SK-N-SH treated with all-trans-retinoic acid at 6 μM for 48 hours (cell line): ENCODE measurements around the gene VSIG10L.

ENCODE experiments used
- ATAC-seq: fragments of 200-7000 bp; cut with Tn5 transposase; 3 replicates; pipeline ENCODE4 v1.9.1; 2020; ENCODE audit warnings: mild to moderate bottlenecking, moderate library complexity
- ARNTL ChIP-seq: fragments of 450-650 bp; formaldehyde crosslinking; IDR thresholded peaks from 2 replicates; pipeline ENCODE4 v1.5.0; 2020; ENCODE audit warnings: low read depth, mild to moderate bottlenecking, moderate library complexity, borderline replicate concordance
- CREB5 ChIP-seq: fragments of 250-450 bp; sonication (Bioruptor Pico); IDR thresholded peaks from 2 replicates; pipeline ENCODE4 v1.5.1; 2020; ENCODE audit warnings: low read depth, mild to moderate bottlenecking, moderate library complexity
- CSDC2 ChIP-seq: fragments of 250-450 bp; sonication (Bioruptor Pico); IDR thresholded peaks from 2 replicates; pipeline ENCODE4 v1.5.0; 2020; ENCODE audit warnings: mild to moderate bottlenecking, moderate library complexity
- CSRNP3 ChIP-seq: fragments of 250-450 bp; sonication (Bioruptor Pico); IDR thresholded peaks from 2 replicates; pipeline ENCODE4 v1.5.1; 2021; ENCODE audit warnings: mild to moderate bottlenecking, moderate library complexity
- ESRRG ChIP-seq: fragments of 250-450 bp; sonication (Bioruptor Pico); IDR thresholded peaks from 2 replicates; pipeline ENCODE4 v1.6.1; 2021; ENCODE audit warnings: mild to moderate bottlenecking
- GLIS3 ChIP-seq: fragments of 250-450 bp; sonication (Bioruptor Pico); IDR thresholded peaks from 2 replicates; pipeline ENCODE4 v1.5.0; 2020; ENCODE audit warnings: mild to moderate bottlenecking, moderate library complexity
- OSR1 ChIP-seq: fragments of 250-450 bp; sonication (Bioruptor Pico); IDR thresholded peaks from 2 replicates; pipeline ENCODE4 v1.8.0; 2022; ENCODE audit warnings: moderate library complexity, mild to moderate bottlenecking, inconsistent platforms
- PATZ1 ChIP-seq: fragments of 250-450 bp; sonication (Bioruptor Pico); IDR thresholded peaks from 2 replicates; pipeline ENCODE4 v1.8.0; 2020; ENCODE audit warnings: mild to moderate bottlenecking, moderate library complexity, borderline replicate concordance
- POU6F1 ChIP-seq: fragments of 250-450 bp; sonication (Bioruptor Pico); IDR thresholded peaks from 2 replicates; pipeline ENCODE4 v1.8.0; 2021; ENCODE audit warnings: low read depth, mild to moderate bottlenecking, moderate library complexity, borderline replicate concordance
- RARB ChIP-seq: fragments of 250-450 bp; sonication (Bioruptor Pico); IDR thresholded peaks from 2 replicates; pipeline ENCODE4 v1.8.0; 2021; ENCODE audit warnings: mild to moderate bottlenecking, moderate library complexity
- TCF4 ChIP-seq: fragments of 250-450 bp; sonication (Bioruptor Pico); IDR thresholded peaks from 2 replicates; pipeline ENCODE4 v1.8.0; 2021; ENCODE audit warnings: mild to moderate bottlenecking, moderate library complexity, borderline replicate concordance
- TOX ChIP-seq: fragments of 250-450 bp; sonication (Bioruptor Pico); IDR thresholded peaks from 2 replicates; pipeline ENCODE4 v1.8.0; 2021; ENCODE audit warnings: mild to moderate bottlenecking, moderate library complexity, borderline replicate concordance
- TSHZ2 ChIP-seq: fragments of 250-450 bp; sonication (Bioruptor Pico); IDR thresholded peaks from 2 replicates; pipeline ENCODE4 v1.5.0; 2020; ENCODE audit warnings: mild to moderate bottlenecking, moderate library complexity
- ZC3H10 ChIP-seq: fragments of 250-450 bp; sonication (Bioruptor Pico); IDR thresholded peaks from 2 replicates; pipeline ENCODE4 v1.5.1; 2021; ENCODE audit warnings: mild to moderate bottlenecking, moderate library complexity
- ZFP30 ChIP-seq: fragments of 450-650 bp; formaldehyde crosslinking; IDR thresholded peaks from 2 replicates; pipeline ENCODE4 v1.5.0; 2022; ENCODE audit warnings: mild to moderate bottlenecking, moderate library complexity
- ZNF70 ChIP-seq: fragments of 450-650 bp; formaldehyde crosslinking; IDR thresholded peaks from 2 replicates; pipeline ENCODE4 v1.5.0; 2020; ENCODE audit warnings: mild to moderate bottlenecking, moderate library complexity
- ZNF8 ChIP-seq: fragments of 450-650 bp; formaldehyde crosslinking; IDR thresholded peaks from 2 replicates; pipeline ENCODE4 v1.5.0; 2020; ENCODE audit warnings: mild to moderate bottlenecking, moderate library complexity

The VSIG10L gene

GRCh38 chr19:51311351-51312257, 30.3 kb downstream of the VSIG10L start, which contains the start of gene IGLON5:
IGLON5 (plus strand) TSS chr19:51311644; CDS start chr19:51311848, 204 bp downstream.
- TF ChIP-seq RARB (CRISPR knock-in tag) (no peak), TOX (CRISPR knock-in tag) (no peak), POU6F1 (no peak), TSHZ2 (CRISPR knock-in tag) (no peak), CREB5 (CRISPR knock-in tag) (no peak), GLIS3 (CRISPR knock-in tag) (no peak), TCF4 (CRISPR knock-in tag) (no peak)
- no peak for ATAC-seq

GRCh38 chr19:51305479-51305878, 36.5 kb downstream of the VSIG10L start:
- TF ChIP-seq TSHZ2 (CRISPR knock-in tag) = no peak
- TF ChIP-seq ARNTL (CRISPR knock-in tag) = no peak
- TF ChIP-seq GLIS3 (CRISPR knock-in tag) = no peak
- no peak for TF ChIP-seq CSRNP3
- TF ChIP-seq POU6F1 = no peak
- TF ChIP-seq RARB (CRISPR knock-in tag) = no peak
- TF ChIP-seq ESRRG (CRISPR knock-in tag) = no peak
- TF ChIP-seq TOX (CRISPR knock-in tag) = no peak
- TF ChIP-seq ZFP30 (CRISPR knock-in tag) = no peak
- no peak for TF ChIP-seq CSDC2 (CRISPR knock-in tag)
- TF ChIP-seq ZC3H10 (CRISPR knock-in tag) = no peak
- no peak for TF ChIP-seq ZNF8 (CRISPR knock-in tag)
- TF ChIP-seq CREB5 (CRISPR knock-in tag) = no peak
- no peak for TF ChIP-seq ZNF70 (CRISPR knock-in tag)
- no peak for TF ChIP-seq PATZ1 (CRISPR knock-in tag)
- TF ChIP-seq OSR1 (CRISPR knock-in tag) = no peak
- TF ChIP-seq TCF4 (CRISPR knock-in tag) = no peak
- ATAC-seq = no peak
